Left lung (tissue), 10 donors: ENCODE results near the gene SYPL2. TPM values are rescaled to one million over a fixed set of nuclear protein-coding genes. Genes with fewer than 3 reads are reported as not detected.

Source experiments
- ATAC-seq: fragments of 200-7000 bp; cut with Tn5 transposase; one replicate; pipeline ENCODE4 v1.9.1; 2020; ENCODE audit warnings: moderate library complexity
- DNase-seq, 4 donors: peaks; one replicate each; pipeline ENCODE4 v3.0.0-alpha.2; 2013 to 2020
- H3K27ac ChIP-seq, 2 donors: fragments of 200-600 bp; sonication (generic) in 1 of 2; one replicate each; pipeline versions ENCODE4 v1.5.0 to v1.8.0; 2020 to 2021
- H3K27me3 ChIP-seq, 2 donors: fragments of 200-600 bp; sonication (generic) in 1 of 2; one replicate each; pipeline versions ENCODE4 v1.5.0 to v1.8.0; 2020 to 2021
- H3K36me3 ChIP-seq, 2 donors: fragments of 200-600 bp; sonication (generic) in 1 of 2; one replicate each; pipeline versions ENCODE4 v1.5.0 to v1.8.0; 2020 to 2021
- H3K4me1 ChIP-seq, 2 donors: fragments of 200-600 bp; one replicate each; pipeline ENCODE4 v1.8.0; 2021
- H3K4me3 ChIP-seq, 2 donors: fragments of 200-600 bp; sonication (generic) in 1 of 2; one replicate each; pipeline versions ENCODE4 v1.5.0 to v1.8.0; 2020 to 2021; ENCODE audit warnings: mild to moderate bottlenecking in 1 of 2
- H3K9me3 ChIP-seq, 2 donors: fragments of 200-600 bp; sonication (generic) in 1 of 2; one replicate each; pipeline versions ENCODE4 v1.5.0 to v1.8.0; 2020 to 2021
- CTCF ChIP-seq, 2 donors: fragments of 200-600 bp; sonication (generic) in 1 of 2; IDR thresholded peaks; one replicate each; pipeline versions ENCODE4 v1.5.0 to v1.8.0; 2021; ENCODE audit warnings: antibody characterized with exemption in 2 of 2
- intact Hi-C, 2 donors: fragments of 100-400 bp; cut with DNase I; formaldehyde crosslinking; loops; one replicate each; pipeline versions ENCODE4 v1.11.2 to v1.14.2; 2022
- polyA plus RNA-seq, 6 donors: library from polyadenylated mRNA; unstranded; fragments of 120-200 nt; gene quantifications; one replicate each; pipeline ENCODE4 v1.2.1, GENCODE V29; 2013; ENCODE audit not compliant: insufficient read length in 6 of 6
- total RNA-seq, 2 donors: library from RNA; stranded (reverse); fragmentation: NEBNext Ultra II Directional; extraction: Animal tissue kit (Norgen Biotek cat#: 25700); gene quantifications; one replicate each; pipeline ENCODE4 v1.2.1, GENCODE V29; 2021
- donor health status: DM: no; HTN: yes; CAD: no.
- donor health status: DM: no; HTN: no; CAD: no.

The SYPL2 gene
- total and polyA plus RNA-seq, 8 donors, result 0.14 to 4.5 (median 0.28) TPM

- no peak overlapping the region for H3K27ac ChIP-seq
- no peaks in the 10 kb centered on the region for H3K36me3 ChIP-seq
- H3K27me3 ChIP-seq, result peaks cover 0 to 28% of the 10 kb centered on the region in 2 donors
- no peaks in the 10 kb centered on the region for H3K9me3 ChIP-seq
- no peak for TF ChIP-seq CTCF (IDR thresholded peaks at IDR 0.05)
- intact Hi-C loops, result no loop called here
- no peak overlapping the region for H3K4me3 ChIP-seq
- DNase-seq (no peak), ATAC-seq (no peak)
- H3K4me1 ChIP-seq, result peaks cover 10 to 21% of the 10 kb centered on the region in 2 donors
These were observed 15.3 kb downstream of the SYPL2 start for GRCh38 chr1:109481646-109482045.

- DNase-seq, result no peak
- H3K27ac ChIP-seq, result no peak overlapping the region
- peaks cover 10 to 21% of the 10 kb centered on the region in 2 donors for H3K4me1 ChIP-seq
- no peak overlapping the region for H3K4me3 ChIP-seq
- peaks cover 0 to 25% of the 10 kb centered on the region in 2 donors for H3K27me3 ChIP-seq
- intact Hi-C loops, result no loop called here
- H3K9me3 ChIP-seq, result no peaks in the 10 kb centered on the region
- no peaks in the 10 kb centered on the region for H3K36me3 ChIP-seq
- no peak for TF ChIP-seq CTCF (IDR thresholded peaks at IDR 0.05)
- no peak for ATAC-seq
These were observed 15.9 kb downstream of the SYPL2 start for GRCh38 chr1:109482242-109482641.

DNA sequence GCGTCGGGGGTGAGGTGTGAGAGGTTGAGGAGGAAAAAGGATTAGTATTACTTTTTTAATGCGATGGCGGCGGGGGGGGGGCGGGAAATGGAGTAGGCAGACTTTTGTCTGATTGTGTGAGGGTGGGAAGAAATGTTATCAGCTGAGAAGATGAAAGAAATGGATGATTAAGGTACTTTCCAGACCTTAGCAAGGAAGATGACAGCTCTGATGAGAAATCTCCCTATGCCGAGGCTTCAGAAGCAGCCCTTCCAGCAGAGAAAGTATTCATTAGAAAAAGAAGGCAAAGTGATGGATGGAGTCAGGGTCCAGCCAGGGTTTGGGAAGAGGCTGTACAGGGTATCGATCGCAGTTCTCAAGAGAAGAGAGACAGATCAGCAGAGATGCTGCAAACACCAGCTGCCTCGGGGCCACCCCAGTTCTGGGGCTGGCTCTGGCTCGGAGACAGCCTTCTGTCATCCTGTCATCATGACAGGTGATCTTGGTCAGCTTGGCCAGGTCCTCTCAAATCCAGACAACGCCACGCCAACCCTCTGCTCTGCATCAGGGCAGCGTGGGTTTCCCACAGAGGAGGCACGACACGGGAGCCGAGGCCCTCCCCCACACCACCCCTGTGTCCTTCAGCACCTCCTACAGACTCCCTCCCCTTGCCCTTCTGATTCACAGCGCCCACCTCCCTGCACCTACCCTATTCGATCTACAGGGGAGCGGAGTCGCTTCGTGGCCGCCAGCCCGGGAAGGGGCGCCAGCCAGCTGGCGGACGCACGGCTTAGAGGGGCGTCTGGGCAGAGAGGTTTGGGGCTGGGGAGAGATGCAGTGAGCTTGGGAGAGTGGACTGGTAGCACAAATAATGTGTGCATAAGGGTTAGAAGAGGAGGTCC lies 16.7 kb downstream of the SYPL2 start:
- Histone ChIP-seq H3K36me3 (peaks cover 0 to 6% of the 10 kb centered on the region in 2 donors), H3K4me3 (peak overlapping the region; percentile 41 to 64), H3K9me3 (no peaks in the 10 kb centered on the region), H3K27ac (no peak overlapping the region), H3K27me3 (peaks cover 0 to 25% of the 10 kb centered on the region in 2 donors), H3K4me1 (peaks cover 10 to 21% of the 10 kb centered on the region in 2 donors)
- intact Hi-C loops, result no loop called here
- peak in 1 of 4 donors; percentile 46 for DNase-seq
- peak; percentile 22 for ATAC-seq
- no peak for TF ChIP-seq CTCF (IDR thresholded peaks at IDR 0.05)

- Histone ChIP-seq H3K36me3 (peaks cover 0 to 11% of the 10 kb centered on the region in 2 donors), H3K27ac (peak within 1 kb of the TSS; percentile 90 to 93), H3K4me1 (peaks cover 10 to 21% of the 10 kb centered on the region in 2 donors), H3K4me3 (peak within 1 kb of the TSS; percentile 51 to 64), H3K9me3 (no peaks in the 10 kb centered on the region), H3K27me3 (peaks cover 0 to 25% of the 10 kb centered on the region in 2 donors)
- ATAC-seq (peak; percentile 96), DNase-seq (peak; percentile 92 to 96 (median 94))
- intact Hi-C loops, result no loop called here
- TF ChIP-seq CTCF (IDR thresholded peaks at IDR 0.05), result no peak
These were observed 17.5 kb downstream of the SYPL2 start, which contains the start of gene ATXN7L2 for GRCh38 chr1:109483672-109484518. Gene ATXN7L2, plus strand, starts transcription at chr1:109483905. Its CDS starts 49 bp downstream, at chr1:109483954.
